Inferior parietal cortex (tissue), 1 donor: ENCODE results near the gene ANTKMT.
A peak's percentile ranks its signal among the peaks of the same experiment; 100 is the strongest.

ENCODE experiments used
- DNase-seq: peaks from one replicate; pipeline ENCODE4 v3.0.0-alpha.2; 2016; ENCODE audit errors: extremely low spot score

The ANTKMT gene

DNA sequence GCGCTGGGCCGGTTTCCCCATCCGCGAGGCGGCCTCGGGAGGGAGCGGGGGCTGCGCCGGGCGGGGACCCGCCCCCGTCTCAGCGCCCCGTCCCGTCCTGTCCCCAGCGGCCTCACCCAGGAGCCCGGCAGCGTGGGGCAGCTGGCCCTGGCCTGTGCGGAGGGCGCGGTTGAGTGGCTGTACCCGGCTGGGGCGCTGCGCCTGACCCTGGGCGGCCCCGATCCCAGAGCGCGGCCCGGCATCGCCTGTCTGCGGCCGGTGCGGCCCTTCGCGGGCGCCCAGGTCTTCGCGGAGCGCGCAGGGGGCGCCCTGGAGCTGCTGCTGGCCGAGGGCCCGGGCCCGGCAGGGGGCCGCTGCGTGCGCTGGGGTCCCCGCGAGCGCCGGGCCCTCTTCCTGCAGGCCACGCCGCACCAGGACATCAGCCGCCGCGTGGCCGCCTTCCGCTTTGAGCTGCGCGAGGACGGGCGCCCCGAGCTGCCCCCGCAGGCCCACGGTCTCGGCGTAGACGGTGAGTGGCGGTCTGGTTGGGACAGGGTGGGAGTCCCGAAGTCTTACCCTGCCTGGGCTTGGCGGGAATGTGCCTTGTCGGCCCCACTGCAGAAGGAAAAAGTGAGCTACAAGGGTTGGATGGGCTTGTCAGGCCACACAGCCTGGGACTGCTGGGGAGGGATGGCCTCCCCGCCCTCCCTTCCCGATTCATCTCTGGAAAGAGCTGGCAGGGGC is 5.3 kb upstream of the ANTKMT start:
- no peak for DNase-seq

DNA sequence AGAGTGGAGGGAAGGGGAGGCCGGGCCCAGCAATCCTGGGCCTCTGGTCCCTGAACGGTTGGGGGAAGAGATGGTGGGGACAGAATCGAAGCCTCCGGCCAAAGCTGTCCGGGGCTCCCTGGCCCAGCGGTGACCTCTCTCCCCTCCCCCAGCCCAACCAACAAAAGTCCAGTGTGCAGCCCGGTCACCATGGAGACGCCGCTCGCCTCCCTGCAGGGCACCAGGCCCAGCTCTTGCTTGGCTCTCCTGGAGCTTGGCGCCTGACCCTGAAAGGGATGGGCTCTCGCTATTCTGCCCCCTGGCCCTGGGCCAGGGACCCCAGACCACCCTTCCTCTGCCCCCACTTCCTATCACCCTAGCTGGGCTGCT is 4.8 kb upstream of the ANTKMT start:
- peak; percentile 65 for DNase-seq

DNA sequence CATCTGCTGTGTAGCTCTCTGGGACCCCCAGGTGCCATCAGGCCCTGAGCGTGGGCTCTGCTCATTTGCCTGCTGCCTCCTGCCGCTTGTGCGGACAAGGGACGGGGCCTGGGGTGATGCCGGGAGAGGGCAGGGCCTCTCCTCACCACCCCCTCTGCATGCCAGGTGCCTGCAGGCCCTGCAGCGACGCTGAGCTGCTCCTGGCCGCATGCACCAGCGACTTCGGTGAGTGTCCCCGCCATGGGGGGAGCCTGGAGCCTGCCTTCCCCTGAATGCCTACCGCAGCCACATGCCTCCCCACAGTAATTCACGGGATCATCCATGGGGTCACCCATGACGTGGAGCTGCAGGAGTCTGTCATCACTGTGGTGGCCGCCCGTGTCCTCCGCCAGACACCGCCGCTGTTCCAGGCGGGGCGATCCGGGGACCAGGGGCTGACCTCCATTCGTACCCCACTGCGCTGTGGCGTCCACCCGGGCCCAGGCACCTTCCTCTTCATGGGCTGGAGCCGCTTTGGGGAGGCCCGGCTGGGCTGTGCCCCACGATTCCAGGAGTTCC is 4.1 kb upstream of the ANTKMT start:
- DNase-seq: no peak

DNA sequence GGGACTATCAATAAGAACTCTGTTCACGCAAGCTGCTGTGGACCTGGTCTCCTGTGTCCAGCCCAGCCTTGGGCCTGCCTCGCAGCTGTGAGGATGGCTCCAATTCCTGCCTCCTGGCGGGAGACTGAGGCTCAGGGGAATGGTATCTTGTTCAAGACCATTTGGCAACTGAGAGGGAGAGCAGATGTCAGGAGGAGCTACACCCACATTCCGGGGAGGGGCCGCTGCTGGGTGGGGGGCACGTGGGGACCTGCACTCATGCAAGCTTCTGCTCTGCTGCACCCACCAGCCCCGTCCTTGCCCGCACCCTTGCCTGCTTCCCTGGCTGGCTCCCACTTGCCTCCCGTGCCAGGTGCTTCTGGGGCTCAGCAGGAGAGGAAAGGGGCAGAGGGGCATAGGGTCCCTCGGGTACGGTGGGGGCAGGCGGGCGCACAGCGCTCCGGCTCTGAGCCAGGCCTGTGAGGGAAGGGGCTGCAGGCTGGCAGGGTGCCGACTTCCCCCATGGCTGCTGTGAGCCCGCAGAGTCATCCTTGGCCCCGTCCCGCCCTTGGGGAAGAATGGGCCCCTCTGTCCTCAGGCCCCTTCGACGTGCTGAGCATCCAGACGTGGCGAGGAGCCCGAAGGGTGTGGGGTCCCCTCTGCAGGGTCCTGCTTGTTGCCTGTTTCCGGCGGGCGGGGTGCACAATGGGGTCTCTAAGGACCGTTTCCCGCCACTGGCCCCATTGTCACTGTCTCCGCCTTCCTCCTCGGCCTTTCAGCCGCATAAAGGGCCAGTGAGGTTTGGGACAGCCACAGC is 3.3 kb upstream of the ANTKMT start:
- DNase-seq: no peak

DNA sequence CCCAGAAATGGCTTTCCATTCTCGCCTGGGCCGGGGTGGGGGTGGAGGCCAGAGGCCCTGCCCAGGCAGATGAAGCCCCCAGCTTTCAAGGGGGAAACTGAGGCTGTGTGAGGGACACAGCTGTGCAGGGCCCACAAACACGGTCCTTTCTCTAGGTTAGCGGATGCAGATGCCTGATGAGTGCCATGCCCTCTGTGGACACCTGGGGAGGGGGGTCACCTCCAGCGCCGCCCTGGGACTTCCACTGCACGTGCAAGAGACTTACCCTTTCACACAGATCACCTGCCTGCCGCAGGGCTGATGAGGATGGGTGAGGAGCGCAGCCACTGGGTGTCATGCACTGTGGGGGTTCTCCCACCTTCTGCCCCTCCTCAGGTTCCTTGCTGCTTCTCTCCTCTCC is 2.6 kb upstream of the ANTKMT start:
- DNase-seq: no peak

DNA sequence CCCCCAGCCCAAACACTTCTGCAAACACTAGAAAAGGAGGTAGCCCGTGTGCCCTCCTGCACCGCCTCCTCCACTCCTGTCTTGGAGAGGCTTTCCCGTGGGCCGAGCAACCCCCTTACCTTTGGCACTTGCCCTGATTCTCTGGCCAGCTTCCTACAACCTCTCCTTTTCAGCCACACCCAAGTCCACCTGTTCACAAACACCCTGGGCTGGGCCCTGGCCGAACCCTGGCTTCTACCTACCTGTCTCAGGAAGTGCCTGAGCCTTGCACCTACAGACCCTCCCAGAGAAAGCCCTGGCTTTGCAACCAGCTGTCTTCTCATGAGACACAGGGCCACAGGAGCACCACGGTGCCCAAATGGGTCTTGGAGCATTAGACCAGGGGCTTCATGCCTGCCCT is 2.0 kb upstream of the ANTKMT start:
- no peak for DNase-seq

DNA sequence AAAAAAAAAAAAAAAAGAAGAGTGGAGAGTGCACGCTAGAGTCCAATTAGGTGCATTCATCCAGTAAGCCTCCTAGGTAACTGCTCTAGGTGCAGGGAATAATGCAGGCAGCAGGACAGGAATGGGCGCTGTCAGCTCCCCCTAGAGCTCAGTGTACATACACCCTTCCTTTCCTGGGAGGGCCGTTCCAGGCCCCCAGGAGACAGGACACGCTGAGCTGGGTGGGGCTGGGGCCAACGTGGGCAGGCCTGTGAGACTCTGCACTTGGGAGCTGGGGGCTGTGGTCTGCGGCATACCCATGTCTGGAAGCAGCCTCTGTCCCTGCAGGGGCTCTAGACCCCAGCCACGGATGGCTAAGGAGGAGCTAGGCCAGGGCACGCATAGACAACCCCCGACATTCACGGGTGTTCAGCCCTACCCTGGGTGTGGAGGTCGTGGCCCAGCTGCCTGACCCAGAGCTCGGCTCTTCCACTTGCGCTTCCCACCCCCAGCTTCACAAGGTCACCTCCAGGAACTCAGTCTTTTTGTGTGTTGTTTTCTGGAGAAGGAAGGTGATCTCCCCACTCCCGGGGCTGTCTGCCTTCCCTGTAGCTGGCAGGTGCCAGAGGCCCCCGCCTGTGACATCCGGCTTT is 1.0 kb upstream of the ANTKMT start:
- no peak for DNase-seq

DNA sequence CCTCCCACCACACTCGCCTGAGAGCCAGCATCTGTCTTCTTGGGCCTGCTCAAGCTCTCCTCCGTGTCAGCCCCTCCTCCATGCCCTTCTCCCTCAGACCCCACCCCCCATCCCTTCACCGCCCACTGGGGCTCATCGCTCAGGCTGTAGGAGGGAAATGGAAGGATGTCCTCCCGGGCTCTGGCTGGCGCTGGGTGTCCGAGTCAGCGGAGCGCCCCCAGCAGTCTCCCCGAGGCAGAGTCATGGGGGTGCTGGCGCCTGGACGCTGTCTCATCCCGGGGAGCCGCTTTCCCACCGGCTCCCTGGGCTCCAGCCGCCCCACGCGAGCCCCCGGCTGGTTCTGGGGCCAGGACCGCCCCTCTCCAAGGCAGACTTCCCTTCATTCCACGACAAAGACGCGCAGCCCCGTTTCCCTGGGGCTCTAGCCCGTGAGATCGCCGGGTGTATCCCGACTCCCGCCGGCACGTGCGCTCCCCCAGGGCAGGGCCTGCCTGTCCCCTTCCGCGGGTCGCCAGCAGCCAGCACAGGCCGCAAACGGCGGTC is 428 bp upstream of the ANTKMT start:
- no peak for DNase-seq

DNA sequence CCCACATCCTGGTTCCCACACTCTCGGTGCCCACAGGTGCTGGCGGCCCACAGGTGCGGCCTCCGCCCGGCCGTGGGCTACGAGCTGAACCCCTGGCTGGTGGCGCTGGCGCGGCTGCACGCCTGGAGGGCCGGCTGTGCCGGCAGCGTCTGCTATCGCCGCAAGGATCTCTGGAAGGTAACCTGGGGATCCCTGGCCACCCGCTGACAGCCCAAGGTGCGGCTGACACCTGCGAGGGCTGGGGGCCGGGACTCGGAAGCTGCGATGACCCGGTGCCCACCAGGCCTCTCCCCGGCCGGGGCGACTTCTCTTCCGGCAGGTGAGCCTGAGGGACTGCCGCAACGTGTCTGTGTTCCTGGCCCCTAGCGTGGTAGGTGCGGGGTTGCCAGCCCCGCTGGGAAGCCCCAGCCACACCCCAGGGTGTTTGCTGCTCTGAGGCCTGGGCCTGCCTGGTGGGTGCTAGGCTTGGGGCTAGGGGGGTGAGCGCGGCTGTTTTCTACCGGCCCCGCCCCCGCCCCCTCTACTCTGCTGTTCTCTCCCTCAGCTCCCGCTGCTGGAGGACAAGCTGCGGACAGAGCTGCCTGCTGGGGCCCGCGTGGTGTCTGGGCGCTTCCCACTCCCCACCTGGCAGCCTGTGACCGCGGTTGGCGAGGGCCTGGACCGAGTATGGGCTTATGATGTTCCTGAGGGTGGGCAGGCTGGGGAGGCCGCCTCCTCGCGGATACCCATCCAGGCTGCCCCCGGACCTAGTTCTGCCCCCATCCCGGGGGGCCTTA is 1.0 kb downstream of the ANTKMT start:
- peak; percentile 2 for DNase-seq

DNA sequence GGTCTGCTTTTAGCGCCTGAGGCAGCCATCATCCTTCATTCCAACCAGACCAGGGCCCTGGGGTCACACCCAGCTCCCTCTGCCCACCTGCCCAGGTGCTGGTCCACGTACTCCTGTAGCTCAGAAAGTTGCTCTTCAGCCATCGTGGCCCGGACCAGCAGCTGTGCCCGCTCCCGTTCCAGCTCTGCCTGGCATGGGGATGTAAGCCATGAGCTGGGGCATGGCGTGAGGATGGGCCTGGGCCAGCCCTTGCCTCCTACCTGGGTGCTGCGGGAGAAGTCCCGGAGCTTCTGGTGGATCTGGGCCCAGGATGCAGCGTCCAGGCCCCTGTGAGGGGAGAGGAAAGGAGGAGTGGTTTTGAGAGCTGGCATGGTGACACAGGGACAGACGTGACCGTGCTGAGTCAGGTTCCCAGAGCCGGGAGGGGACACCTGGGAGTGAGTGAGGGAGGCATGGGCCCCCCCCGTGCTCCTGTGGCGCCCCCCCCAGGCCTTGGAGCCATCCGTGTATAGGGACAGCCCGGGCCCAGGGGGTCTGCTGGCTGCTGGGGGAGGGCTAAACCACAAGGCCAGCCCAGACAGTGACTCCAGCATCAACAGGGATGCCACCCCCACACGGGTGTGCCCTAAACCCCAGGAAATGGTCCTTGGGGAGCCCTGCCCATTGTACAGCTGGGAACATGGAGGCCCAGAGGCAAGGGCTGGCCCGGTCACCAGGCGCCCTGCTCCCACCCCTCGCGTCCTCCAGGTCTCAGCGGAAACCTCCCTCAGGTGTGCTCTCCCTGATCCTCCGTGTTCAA is 2.1 kb downstream of the ANTKMT start:
- DNase-seq: no peak

DNA sequence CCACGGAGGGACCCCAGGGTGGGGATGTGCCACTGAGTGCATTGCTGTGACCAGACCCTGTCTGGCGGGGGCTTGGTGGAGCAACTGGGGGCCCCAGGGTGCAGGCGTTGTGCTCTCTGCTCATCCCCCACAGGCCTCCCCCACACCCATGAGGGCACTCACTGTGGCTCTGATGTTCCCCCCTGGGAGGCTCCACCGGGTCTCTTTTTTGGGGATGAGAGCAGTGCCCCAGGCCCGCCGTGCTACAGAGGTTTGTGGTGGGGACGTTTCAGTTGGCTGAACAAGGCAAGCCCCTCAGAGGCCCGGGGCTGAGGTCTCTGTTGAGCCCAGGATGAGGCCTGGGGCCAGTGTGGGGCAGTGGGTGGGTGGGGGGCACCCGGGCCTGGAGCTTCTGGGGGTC is 2.7 kb downstream of the ANTKMT start:
- no peak for DNase-seq

DNA sequence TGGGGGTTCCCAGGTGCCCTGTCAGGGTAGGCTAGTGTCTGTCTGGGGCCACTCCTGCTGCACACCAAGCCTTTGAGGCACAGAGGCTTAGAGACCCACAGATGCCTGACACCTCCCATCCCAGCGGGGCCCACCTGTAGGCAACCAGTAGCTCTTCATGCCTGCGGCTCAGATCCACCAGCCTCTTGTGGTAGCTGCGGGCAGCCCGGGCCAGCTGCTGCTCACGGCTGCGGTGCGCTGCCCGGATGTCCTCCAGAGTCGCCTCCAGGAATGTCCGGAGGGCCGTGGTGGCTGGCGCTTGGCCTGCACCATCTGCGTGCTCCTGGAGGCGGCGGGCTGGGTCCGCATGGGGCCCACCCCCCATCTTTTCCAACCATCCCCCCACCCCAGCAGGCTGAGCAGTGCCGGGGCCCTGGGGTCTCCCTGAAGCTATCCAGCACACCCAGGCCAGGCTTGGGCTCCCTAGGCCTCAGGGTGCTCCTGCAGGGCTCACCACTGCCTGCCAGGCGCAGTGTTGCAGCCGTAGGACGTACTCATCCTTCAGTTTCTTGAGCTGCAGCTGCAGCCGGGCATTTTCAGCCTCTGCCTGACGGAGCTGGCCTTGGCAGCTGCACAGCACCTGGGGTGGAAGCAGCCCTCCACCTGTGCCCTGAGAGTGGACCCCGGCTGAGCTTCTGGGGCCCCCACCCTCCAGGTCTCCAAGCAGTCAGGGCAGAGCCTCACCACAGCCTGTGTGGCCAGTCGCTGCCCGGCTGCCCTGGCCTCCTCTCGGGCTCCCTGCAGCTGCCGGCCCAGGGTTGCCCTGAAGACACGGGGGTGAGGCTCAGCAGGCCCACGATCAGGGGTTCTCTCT is 3.5 kb downstream of the ANTKMT start:
- no peak for DNase-seq

DNA sequence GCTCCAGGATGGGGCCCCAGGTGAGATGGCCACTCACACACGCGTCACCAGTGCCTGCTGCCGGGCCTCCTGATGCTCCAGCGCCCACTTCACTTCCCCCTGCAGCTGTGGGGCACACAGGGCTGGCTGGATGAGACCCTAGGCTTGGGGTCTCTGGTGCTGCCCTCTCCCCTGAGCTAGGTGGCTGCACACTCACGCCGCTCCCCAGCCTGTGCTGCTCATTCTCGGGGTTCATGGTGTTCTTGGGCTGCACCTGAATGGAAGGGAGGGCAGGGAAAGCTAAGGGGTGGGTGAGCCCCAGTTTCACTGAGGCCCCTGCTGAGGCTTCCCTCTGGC is 4.1 kb downstream of the ANTKMT start:
- peak; percentile 0 for DNase-seq

DNA sequence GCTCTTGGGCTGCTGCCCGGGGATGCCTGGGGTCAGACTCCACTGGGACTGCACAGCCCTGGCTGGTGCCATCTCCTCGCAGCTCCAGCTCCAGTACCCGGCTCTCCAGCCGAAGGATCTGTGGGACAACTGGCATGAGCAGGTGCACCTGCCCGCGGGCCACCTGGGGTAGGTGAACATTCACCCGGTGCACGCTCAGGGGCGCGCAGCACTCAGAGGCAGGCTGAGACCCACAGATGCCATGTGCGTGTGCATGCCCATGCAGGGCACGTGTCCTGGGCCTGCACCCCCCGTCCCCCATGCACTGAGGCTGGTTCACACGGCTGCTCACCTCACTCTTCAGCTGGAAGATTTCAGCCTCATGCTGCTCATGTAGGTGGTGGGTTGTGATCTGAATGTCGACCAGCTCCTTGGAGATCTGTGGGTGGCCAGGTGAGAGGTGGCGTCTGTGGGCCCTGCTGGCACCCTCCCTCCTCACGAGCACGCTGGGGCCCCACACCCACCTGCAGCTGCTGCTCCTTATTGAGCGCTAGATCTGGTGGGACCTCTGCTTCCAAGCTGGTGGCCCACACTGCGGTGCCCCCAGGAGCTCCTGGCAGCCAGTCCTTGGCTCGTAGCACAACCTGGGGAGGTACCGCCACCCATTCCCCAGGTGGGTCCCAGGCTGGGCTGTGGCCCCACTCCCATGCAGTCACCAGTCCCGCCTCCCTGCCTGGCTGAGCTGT is 4.7 kb downstream of the ANTKMT start:
- peak; percentile 2 for DNase-seq

DNA sequence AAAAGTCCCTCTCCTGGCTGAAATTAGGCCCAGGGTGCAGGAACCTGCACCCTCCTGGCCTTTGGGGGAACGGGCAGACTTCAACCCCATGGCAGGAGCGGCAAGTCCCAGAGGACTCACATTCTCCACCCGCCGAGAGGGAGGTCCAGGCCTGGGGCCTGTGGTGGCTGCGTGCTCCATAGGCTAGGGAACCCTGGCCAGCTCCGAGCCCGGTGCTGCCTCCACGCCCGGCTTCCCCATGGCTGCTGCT is 5.2 kb downstream of the ANTKMT start:
- DNase-seq: no peak

DNA sequence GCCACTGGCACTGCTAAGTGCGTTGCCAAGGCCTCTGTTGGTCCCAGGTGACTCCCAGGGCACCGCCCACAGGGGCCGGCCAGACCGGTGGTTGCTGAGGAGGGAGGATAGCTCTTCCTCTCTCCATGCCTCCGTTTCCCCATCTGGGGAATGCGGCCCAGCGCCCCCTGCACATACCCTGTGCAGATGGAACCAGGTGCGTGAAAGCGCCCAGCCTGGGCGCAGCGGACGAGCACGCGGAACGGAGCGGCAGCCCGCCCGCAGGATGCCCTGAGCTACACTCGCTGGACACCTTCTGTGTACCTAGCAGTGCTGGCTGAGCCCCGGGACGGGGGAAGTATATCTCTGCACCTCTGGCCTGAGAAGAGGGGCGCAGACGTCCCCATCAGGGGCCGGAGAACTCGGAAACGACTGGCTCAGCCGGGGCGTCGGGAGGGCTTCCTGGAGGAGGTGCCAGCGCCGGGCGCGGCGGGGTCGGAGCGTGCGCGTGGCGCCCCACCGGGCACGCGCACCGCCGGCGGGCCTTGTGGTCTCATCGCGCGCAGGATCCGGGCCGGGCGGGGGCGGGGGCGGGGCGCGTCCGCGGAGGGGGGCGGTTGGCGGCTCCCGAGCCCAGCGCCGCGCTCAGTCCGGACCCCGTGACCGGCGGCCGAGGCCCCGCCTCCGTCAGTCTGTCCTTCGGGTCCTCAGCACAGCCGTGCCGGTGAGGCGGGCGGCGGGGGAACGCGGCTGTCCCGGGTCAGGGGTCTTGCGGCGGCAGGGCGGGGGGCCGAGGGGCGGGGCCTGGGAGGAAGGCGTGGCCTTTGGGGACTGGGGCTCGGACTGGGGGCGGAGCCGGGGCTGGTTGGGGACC is 5.7 kb downstream of the ANTKMT start, which contains the start of the genes CCDC78 and HAGHL:
Gene CCDC78 (minus strand): TSS at position 6 of the 853 bp plus-strand sequence. CDS start 76 bp downstream, outside the sequence.
Gene HAGHL (plus strand): TSS at position 669 of the 853 bp plus-strand sequence. CDS start 404 bp downstream, outside the sequence.
- DNase-seq: peak; percentile 3

DNA sequence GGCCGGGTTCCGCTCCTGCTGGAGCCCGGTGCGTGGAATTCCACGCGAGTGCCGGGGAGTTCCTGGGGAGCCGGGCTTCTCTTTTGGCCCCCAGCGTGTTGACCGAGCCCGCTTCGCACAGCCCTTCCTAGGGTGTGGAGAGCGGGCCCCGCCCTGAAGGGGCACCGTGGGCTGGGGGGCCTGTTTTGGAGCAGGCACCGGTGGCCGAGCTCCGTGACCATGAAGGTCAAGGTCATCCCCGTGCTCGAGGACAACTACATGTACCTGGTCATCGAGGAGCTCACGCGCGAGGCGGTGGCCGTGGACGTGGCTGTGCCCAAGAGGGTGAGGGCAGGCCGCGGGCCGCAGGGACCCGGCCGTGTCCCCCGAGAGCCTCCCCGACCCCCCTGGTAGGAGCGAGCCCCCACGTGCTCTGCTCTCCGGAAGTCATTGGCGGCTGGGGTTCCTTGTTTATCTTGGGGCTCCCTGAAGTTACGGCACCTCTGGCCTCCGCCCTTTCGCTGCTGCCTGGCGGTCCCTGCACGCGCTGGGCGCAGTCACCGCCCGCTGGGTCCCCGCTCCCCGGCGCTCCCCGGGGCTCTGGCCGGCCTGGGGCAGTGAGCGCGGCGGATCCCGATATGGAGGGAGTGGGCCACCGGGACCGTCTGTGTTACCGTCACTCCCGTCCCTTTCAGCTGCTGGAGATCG is 6.5 kb downstream of the ANTKMT start:
- peak; percentile 16 for DNase-seq
